HepG2 (cell line): ENCODE measurements around the gene UBE3A. TPM values are rescaled to one million over a fixed set of nuclear protein-coding genes. Genes with fewer than 3 reads are reported as not detected.

Source experiments
- ATAC-seq: fragments of 200-7000 bp; cut with Tn5 transposase; 3 replicates; pipeline ENCODE4 v1.9.1; 2020; ENCODE audit warnings: mild to moderate bottlenecking, moderate library complexity
- BruUV-seq: library from RNA; stranded (reverse); fragments of 400-500 nt; replicated peaks from 2 replicates; lab custom pipeline; 2021; lab: Mats Ljungman, UMichigan
- CTCF ChIA-PET: fragments of 300-600 bp; formaldehyde crosslinking; extraction: SDS; loops from one replicate; lab custom pipeline; 2021; ENCODE audit warnings: low total read pairs, inconsistent platforms, low intra/inter-chr PET ratio; lab: Yijun Ruan, JAX
- POLR2A ChIA-PET: fragments of 350-600 bp; sonication (Branson Sonifier 250); formaldehyde crosslinking; loops from one replicate; lab custom pipeline; 2020; ENCODE audit warnings: antibody characterized with exemption, inconsistent platforms; lab: Yijun Ruan, JAX
- DNase-seq: peaks from one replicate; pipeline ENCODE4 v3.0.0-alpha.2; 2015; ENCODE audit warnings: low spot score
- FAIRE-seq: peaks from 3 replicates; lab custom pipeline; 2011; peaks lifted over from hg19 to GRCh38; lab: Jason Lieb, UNC
- H2AFZ ChIP-seq: one replicate; pipeline ENCODE4 v1.6.1; 2011; ENCODE audit warnings: low read length, inconsistent platforms
- H3K27ac ChIP-seq: fragments of 300-600 bp; 3 replicates; pipeline ENCODE4 v1.8.0; 2011; ENCODE audit warnings: mixed run types, mild to moderate bottlenecking, mixed read lengths, low read length, inconsistent platforms; ENCODE audit not compliant: insufficient read depth; ENCODE audit errors: extremely low read length
- H3K27me3 ChIP-seq, 2 experiments: fragments of 200-600 bp in 1 of 2; 2 replicates in 1 of 2; 3 replicates in 1 of 2; pipeline versions ENCODE4 v1.6.0 to v1.8.0; 2011; ENCODE audit warnings: low read length in 2 of 2, mild to moderate bottlenecking in 2 of 2, moderate library complexity in 2 of 2, inconsistent platforms in 1 of 2; ENCODE audit not compliant: insufficient read depth in 2 of 2, control insufficient read depth in 1 of 2
- H3K36me3 ChIP-seq, 2 experiments: fragments of 200-600 bp in 1 of 2; replicated peaks in 1 of 2; 2 replicates in 1 of 2; 3 replicates in 1 of 2; pipeline versions ENCODE4 v1.5.1 to v1.8.0; 2011; ENCODE audit warnings: low read length in 2 of 2, inconsistent platforms in 1 of 2; ENCODE audit not compliant: insufficient read depth in 2 of 2, control insufficient read depth in 1 of 2
- H3K4me1 ChIP-seq: 2 replicates; pipeline ENCODE4 v1.5.1; 2012; ENCODE audit warnings: low read length, inconsistent platforms; ENCODE audit not compliant: insufficient read depth
- H3K4me2 ChIP-seq: 2 replicates; pipeline ENCODE4 v1.6.0; 2011; ENCODE audit warnings: low read depth, low read length, inconsistent platforms
- H3K4me3 ChIP-seq, 3 experiments: fragments of 200-600 bp in 1 of 3; sonication (generic), shearing (Covaris generic) in 1 of 3; replicated peaks in 1 of 3; 2 replicates each; pipeline ENCODE4 v1.5.1; 2011 to 2016; ENCODE audit warnings: low read length in 3 of 3, inconsistent platforms in 2 of 3, low read depth in 2 of 3, mild to moderate bottlenecking in 2 of 3, control low read depth in 1 of 3, mixed read lengths in 1 of 3; ENCODE audit not compliant: insufficient read depth in 1 of 3
- H3K79me2 ChIP-seq: one replicate; pipeline ENCODE4 v1.6.1; 2011; ENCODE audit warnings: low read length, inconsistent platforms; ENCODE audit not compliant: insufficient read depth
- H3K9ac ChIP-seq: 2 replicates; pipeline ENCODE4 v1.6.0; 2011; ENCODE audit warnings: mild to moderate bottlenecking, low read depth, low read length, inconsistent platforms; ENCODE audit not compliant: insufficient read depth
- H3K9me3 ChIP-seq: 2 replicates; pipeline ENCODE4 v1.5.1; 2012; ENCODE audit warnings: mild to moderate bottlenecking, low read length
- H4K20me1 ChIP-seq: 2 replicates; pipeline ENCODE4 v1.6.0; 2011; ENCODE audit warnings: inconsistent platforms, mild to moderate bottlenecking, low read length, moderate library complexity; ENCODE audit not compliant: insufficient read depth
- ARID3A ChIP-seq: IDR thresholded peaks from 2 replicates; pipeline ENCODE4 v1.6.1; 2012; ENCODE audit warnings: low read depth, low read length, improper control_type of control experiment
- CREB3 ChIP-seq: sonication (generic); formaldehyde crosslinking; IDR thresholded peaks from 2 replicates; pipeline ENCODE4 v1.5.0; 2020; ENCODE audit warnings: missing genetic modification reagents
- GMEB1 ChIP-seq: sonication (generic); formaldehyde crosslinking; IDR thresholded peaks from 2 replicates; pipeline ENCODE4 v1.5.1; 2020; ENCODE audit warnings: missing genetic modification reagents, mild to moderate bottlenecking, borderline replicate concordance
- IKZF5 ChIP-seq: IDR thresholded peaks from 2 replicates; pipeline ENCODE4 v1.6.1; 2018; ENCODE audit warnings: missing genetic modification reagents, mild to moderate bottlenecking, missing compliant biosample characterization
- MEF2D ChIP-seq: sonication (generic); formaldehyde crosslinking; IDR thresholded peaks from 2 replicates; pipeline ENCODE4 v1.5.1; 2020; ENCODE audit warnings: mild to moderate bottlenecking, missing genetic modification reagents
- PHF20 ChIP-seq: sonication (generic); formaldehyde crosslinking; IDR thresholded peaks from 2 replicates; pipeline ENCODE4 v1.5.0; 2020; ENCODE audit warnings: mild to moderate bottlenecking, missing genetic modification reagents
- SMAD9 ChIP-seq: sonication (generic); formaldehyde crosslinking; IDR thresholded peaks from 2 replicates; pipeline ENCODE4 v1.5.1; 2020; ENCODE audit warnings: mild to moderate bottlenecking, missing genetic modification reagents
- ZNF296 ChIP-seq: sonication (generic); formaldehyde crosslinking; conservative IDR thresholded peaks from 2 replicates; pipeline ENCODE4 v1.5.0; 2020; ENCODE audit warnings: mild to moderate bottlenecking, missing genetic modification reagents
- ZNF30 ChIP-seq: sonication (generic); formaldehyde crosslinking; IDR thresholded peaks from 2 replicates; pipeline ENCODE4 v1.5.0; 2020; ENCODE audit warnings: mild to moderate bottlenecking, missing genetic modification reagents
- ZZZ3 ChIP-seq: sonication (generic); formaldehyde crosslinking; IDR thresholded peaks from 2 replicates; pipeline ENCODE4 v1.4.0; 2020; ENCODE audit warnings: missing genetic modification reagents, mild to moderate bottlenecking, borderline replicate concordance
- WGBS: methylation state at CpG from one replicate; pipeline ENCODE4 v1.1.6; 2017; ENCODE audit warnings: low lambda C conversion rate; 5-methylcytosine and 5-hydroxymethylcytosine counted together
- in situ Hi-C: cut with HindIII; loops from 2 replicates; pipeline ENCODE4 v1.10.0; 2017; ENCODE audit warnings: low pct_unique_long_range_greater_than_20kb; ENCODE audit not compliant: extremely low pct_ligation_motif_present
- intact Hi-C: fragments of 100-400 bp; cut with micrococcal nuclease; formaldehyde crosslinking; loops from one replicate; pipeline ENCODE4 v1.10.0; 2022; ENCODE audit not compliant: unreplicated experiment
- polyA plus RNA-seq, 8 experiments: library from polyadenylated mRNA; depleted of rRNA in 3 of 8; stranded (reverse) in 7 of 8; unstranded in 1 of 8; fragments of >200 nt; fragmentation: Illumina TruSeq in 4 of 8; extraction: Trizol in 4 of 8; gene quantifications; 2 replicates each; pipeline versions ENCODE4 v1.2.1 to v1.2.3, GENCODE V29; 2011 to 2016; ENCODE audit warnings: low read depth in 4 of 8, missing spikeins in 1 of 8, mixed read lengths in 1 of 8; ENCODE audit not compliant: insufficient read depth in 1 of 8
- total RNA-seq, 5 experiments: library from RNA; depleted of rRNA; stranded (reverse); fragments of >200 nt; fragmentation: Illumina TruSeq; extraction: Trizol; gene quantifications; 2 replicates each; pipeline ENCODE4 v1.2.3, GENCODE V29; 2016; ENCODE audit warnings: low read depth in 1 of 5

Gene UBE3A
- total and polyA plus RNA-seq, 2 of the 13 experiments (the other 11 are each of a cell fraction or from before 2014, with no cell fraction given): 17.3 to 80.5 TPM

GRCh38 chr15:25394898-25395297 lies 43.9 kb downstream of the UBE3A start (continued):
- no peak for TF ChIP-seq GMEB1

- TF ChIP-seq ZZZ3 (CRISPR knock-in tag) (no peak), PHF20 (CRISPR knock-in tag) (no peak), MEF2D (CRISPR knock-in tag) (no peak), CREB3 (no peak), IKZF5 (CRISPR knock-in tag) (no peak), SMAD9 (CRISPR knock-in tag) (no peak), ARID3A (no peak), ZNF296 (no peak), ZNF30 (CRISPR knock-in tag) (no peak)
- Histone ChIP-seq H3K9ac (no peak overlapping the region), H3K9me3 (no peaks in the 10 kb centered on the region), H3K79me2 (peaks cover 27% of the 10 kb centered on the region), H3K4me1 (no peaks in the 10 kb centered on the region), H3K4me2 (no peak overlapping the region), H2AFZ (no peak overlapping the region), H4K20me1 (no peaks in the 10 kb centered on the region), H3K36me3 (peaks cover 5 to 7% of the 10 kb centered on the region in 2 experiments), H3K27ac (no peak overlapping the region), H3K4me3 (no peak overlapping the region), H3K27me3 (no peaks in the 10 kb centered on the region)
- no peak for ATAC-seq
- DNase-seq: no peak
- no TSS peak for BruUV-seq
- intact Hi-C loops (no loop called here), in situ Hi-C loops (no loop called here)
- CTCF ChIA-PET: no interaction called here
- no peak for FAIRE-seq
- 99% methylated on average over 3 of the region's 3 CpGs for WGBS
- POLR2A ChIA-PET: no interaction called here
These were observed 46.0 kb downstream of the UBE3A start for GRCh38 chr15:25392806-25393205.
